Fibroblast of lung (primary cell): Measurements from ENCODE around the gene IP6K3. TPM values are rescaled to one million over a fixed set of nuclear protein-coding genes. Genes with fewer than 3 reads are reported as not detected.
A peak's percentile ranks its signal among the peaks of the same experiment; 100 is the strongest.

ENCODE experiments used
- DNase-seq, 2 donors: peaks; one replicate each; pipeline versions ENCODE4 v3.0.0 to v3.0.0-alpha.2; 2010; ENCODE audit warnings: low read depth in 2 of 2
- H2AFZ ChIP-seq: 2 replicates; pipeline ENCODE4 v1.5.1; 2012; ENCODE audit warnings: low read length, control low read depth, inconsistent platforms
- H3K27ac ChIP-seq: 2 replicates; pipeline ENCODE4 v1.5.1; 2011; ENCODE audit warnings: low read length, control low read depth; ENCODE audit not compliant: insufficient read depth
- H3K27me3 ChIP-seq: 2 replicates; pipeline ENCODE4 v1.5.1; 2011; ENCODE audit warnings: mild to moderate bottlenecking, low read length; ENCODE audit not compliant: control insufficient read depth, insufficient read depth
- H3K36me3 ChIP-seq: 2 replicates; pipeline ENCODE4 v1.5.1; 2011; ENCODE audit warnings: low read length; ENCODE audit not compliant: control insufficient read depth, insufficient read depth
- H3K4me1 ChIP-seq: 2 replicates; pipeline ENCODE4 v1.5.1; 2011; ENCODE audit warnings: low read length; ENCODE audit not compliant: control insufficient read depth, insufficient read depth; ENCODE audit errors: extremely low read depth
- H3K4me2 ChIP-seq: 2 replicates; pipeline ENCODE4 v1.5.1; 2011; ENCODE audit warnings: low read length, control low read depth; ENCODE audit not compliant: insufficient read depth; ENCODE audit errors: extremely low read depth
- H3K4me3 ChIP-seq, 4 experiments: fragments of 200-600 bp in 1 of 4; sonication (generic) in 1 of 4; replicated peaks in 1 of 4; 2 replicates each; pipeline ENCODE4 v1.5.1; 2011 to 2016; ENCODE audit warnings: low read length in 4 of 4, low read depth in 3 of 4, mild to moderate bottlenecking in 3 of 4, control low read depth in 2 of 4, inconsistent platforms in 1 of 4, mixed read lengths in 1 of 4; ENCODE audit not compliant: insufficient read depth in 1 of 4; ENCODE audit errors: control extremely low read depth in 1 of 4
- H3K79me2 ChIP-seq: 2 replicates; pipeline ENCODE4 v1.5.1; 2012; ENCODE audit warnings: mild to moderate bottlenecking, low read length, inconsistent platforms; ENCODE audit not compliant: control insufficient read depth, insufficient read depth
- H3K9ac ChIP-seq: 2 replicates; pipeline ENCODE4 v1.5.1; 2011; ENCODE audit warnings: mild to moderate bottlenecking, low read length, control low read depth; ENCODE audit not compliant: insufficient read depth
- H3K9me3 ChIP-seq: 2 replicates; pipeline ENCODE4 v1.5.1; 2012; ENCODE audit warnings: low read depth, low read length; ENCODE audit not compliant: control insufficient read depth, insufficient read depth
- H4K20me1 ChIP-seq: 2 replicates; pipeline ENCODE4 v1.5.1; 2011; ENCODE audit warnings: low read length; ENCODE audit not compliant: control insufficient read depth, insufficient read depth; ENCODE audit errors: extremely low read depth
- CTCF ChIP-seq, 2 donors: IDR thresholded peaks in 1 of 2; conservative IDR thresholded peaks in 1 of 2; 1 replicate in 1 of 2; 2 replicates in 1 of 2; pipeline ENCODE4 v1.5.1; 2011 to 2012; ENCODE audit warnings: low read length in 2 of 2, control low read depth in 1 of 2, inconsistent platforms in 1 of 2, low read depth in 1 of 2, mild to moderate bottlenecking in 1 of 2
- EZH2 ChIP-seq: IDR thresholded peaks from 2 replicates; pipeline ENCODE4 v1.5.1; 2012; ENCODE audit warnings: low read length, control low read depth, mild to moderate bottlenecking; ENCODE audit errors: missing control alignments
- polyA plus RNA-seq, 2 donors: library from polyadenylated mRNA; depleted of rRNA in 1 of 2; stranded (reverse) in 1 of 2; unstranded in 1 of 2; fragments of >200 nt; gene quantifications; 2 replicates each; pipeline ENCODE4 v1.2.1, GENCODE V29; 2011 to 2012; ENCODE audit warnings: missing spikeins in 1 of 2
- total RNA-seq: library from RNA; depleted of rRNA; stranded (reverse); fragments of >200 nt; gene quantifications from 2 replicates; pipeline ENCODE4 v1.2.1, GENCODE V29; 2014

IP6K3 gene
- total and polyA plus RNA-seq, 2 donors (not counting 1 experiment from before 2014, with no cell fraction given), result 0.84 to 5.4 TPM

- H3K9me3 ChIP-seq, result no peaks in the 10 kb centered on the region
- H4K20me1 ChIP-seq, result no peaks in the 10 kb centered on the region
- H3K36me3 ChIP-seq, result peaks cover 3% of the 10 kb centered on the region
- TF ChIP-seq CTCF (conservative IDR thresholded peaks at IDR 0.05 in 1 of 2, IDR thresholded peaks at IDR 0.05 in 1 of 2; ENCODE audit: low read depth in 1 of 2, low read length in 2 of 2) (no peak), EZH2 (no peak)
- peaks cover 7% of the 10 kb centered on the region for H3K4me1 ChIP-seq
- no peak for DNase-seq
- no peak overlapping the region for H3K27ac ChIP-seq
- no peak overlapping the region for H3K4me2 ChIP-seq
- no peak overlapping the region for H3K4me3 ChIP-seq
- peaks cover 10% of the 10 kb centered on the region for H3K79me2 ChIP-seq
- H3K27me3 ChIP-seq, result no peaks in the 10 kb centered on the region
- no peak overlapping the region for H3K9ac ChIP-seq
- H2AFZ ChIP-seq, result no peak overlapping the region
These were observed 32.9 kb downstream of the IP6K3 start for GRCh38 chr6:33713786-33714185.

- Histone ChIP-seq H3K9me3 (no peaks in the 10 kb centered on the region), H3K27me3 (no peaks in the 10 kb centered on the region), H2AFZ (no peak overlapping the region), H3K27ac (no peak overlapping the region), H3K4me1 (peaks cover 7% of the 10 kb centered on the region), H4K20me1 (no peaks in the 10 kb centered on the region), H3K4me3 (no peak overlapping the region), H3K36me3 (peaks cover 3% of the 10 kb centered on the region), H3K79me2 (peaks cover 10% of the 10 kb centered on the region), H3K9ac (no peak overlapping the region), H3K4me2 (no peak overlapping the region)
- no peak for DNase-seq
- TF ChIP-seq EZH2 (no peak), CTCF (conservative IDR thresholded peaks at IDR 0.05 in 1 of 2, IDR thresholded peaks at IDR 0.05 in 1 of 2; ENCODE audit: low read depth in 1 of 2, low read length in 2 of 2) (no peak)
These were observed 33.8 kb downstream of the IP6K3 start for GRCh38 chr6:33712914-33713313.

GRCh38 chr6:33711140-33712129 is 35.3 kb downstream of the IP6K3 start, which contains the start of gene UQCC2:
UQCC2 (minus strand) TSS chr6:33711700; CDS start chr6:33711686, 14 bp downstream.
- peaks cover 3% of the 10 kb centered on the region for H3K36me3 ChIP-seq
- no peaks in the 10 kb centered on the region for H3K9me3 ChIP-seq
- H3K9ac ChIP-seq, result peak within 1 kb of the TSS; percentile 83
- no peak for TF ChIP-seq EZH2
- peak; percentile 64 to 67 for TF ChIP-seq CTCF (conservative IDR thresholded peaks at IDR 0.05 in 1 of 2, IDR thresholded peaks at IDR 0.05 in 1 of 2; ENCODE audit: low read depth in 1 of 2, low read length in 2 of 2)
- H4K20me1 ChIP-seq, result no peaks in the 10 kb centered on the region
- H3K79me2 ChIP-seq, result peaks cover 10% of the 10 kb centered on the region
- H3K4me1 ChIP-seq, result peaks cover 5% of the 10 kb centered on the region
- DNase-seq, result peak; percentile 91 to 96
- H2AFZ ChIP-seq, result peak within 1 kb of the TSS; percentile 95
- no peaks in the 10 kb centered on the region for H3K27me3 ChIP-seq
- H3K4me3 ChIP-seq, result peak within 1 kb of the TSS; percentile 66 to 97 (median 74)
- peak within 1 kb of the TSS; percentile 98 for H3K4me2 ChIP-seq
- H3K27ac ChIP-seq, result peak within 1 kb of the TSS; percentile 89
